NCI-H1092 (cell line): ENCODE data around the gene EN2.

Experiments
- DNase-seq: peaks from one replicate; lab custom pipeline; 2025; lab: John Stamatoyannopoulos, UW

Gene EN2

GRCh38 chr7:155508376-155509358 is 50.7 kb downstream of the EN2 start:
- no peak for DNase-seq

GRCh38 chr7:155509359-155509724 is 51.4 kb downstream of the EN2 start:
- peak; percentile 44 for DNase-seq

- peak; percentile 77 for DNase-seq
These were observed 52.0 kb downstream of the EN2 start for GRCh38 chr7:155509725-155510551.

- DNase-seq, result no peak
These were observed 53.2 kb downstream of the EN2 start for GRCh38 chr7:155510975-155511701.

- no peak for DNase-seq
These were observed 53.7 kb downstream of the EN2 start for GRCh38 chr7:155511702-155511996.

- no peak for DNase-seq
These were observed 54.4 kb downstream of the EN2 start for GRCh38 chr7:155512246-155512887.

GRCh38 chr7:155513543-155514285 is 55.8 kb downstream of the EN2 start:
- no peak for DNase-seq

- DNase-seq, result no peak
These were observed 56.4 kb downstream of the EN2 start for GRCh38 chr7:155514296-155514695.
